MCF 10A (cell line): Measurements from ENCODE around the gene CLCNKA. TPM values are rescaled to one million over a fixed set of nuclear protein-coding genes. Genes with fewer than 3 reads are reported as not detected.
"Not testable (repeated sequence)": the region's sequence is repeated elsewhere in the genome, so short reads cannot be mapped to it uniquely, and the experiment has no call there.

Experiments used
- BruUV-seq: library from RNA; stranded (reverse); fragments of 400-500 nt; replicated peaks from 2 replicates; lab custom pipeline; 2021; lab: Mats Ljungman, UMichigan
- CTCF ChIA-PET: fragments of 300-600 bp; sonication (Branson Sonifier 250); formaldehyde crosslinking; extraction: SDS; loops from one replicate; lab custom pipeline; 2021; ENCODE audit warnings: antibody characterized with exemption, inconsistent platforms; lab: Yijun Ruan, JAX
- POLR2A ChIA-PET: fragments of 300-600, 350-650 bp; sonication (Branson Sonifier 250); formaldehyde crosslinking; extraction: SDS; loops from one replicate; lab custom pipeline; 2020; ENCODE audit warnings: antibody characterized with exemption, inconsistent platforms; lab: Yijun Ruan, JAX
- DNase-seq: peaks from one replicate; pipeline ENCODE4 v3.0.0-alpha.2; 2018; ENCODE audit not compliant: unreplicated experiment
- H3K27ac Mint-ChIP-seq: one replicate; pipeline ENCODE4 v1.8.0; 2022; ENCODE audit warnings: mild to moderate bottlenecking, low read depth, mixed read lengths; ENCODE audit not compliant: unreplicated experiment
- H3K27me3 Mint-ChIP-seq: one replicate; pipeline ENCODE4 v1.8.0; 2022; ENCODE audit warnings: mixed read lengths; ENCODE audit not compliant: insufficient read depth, unreplicated experiment
- H3K36me3 Mint-ChIP-seq: one replicate; pipeline ENCODE4 v1.8.0; 2022; ENCODE audit warnings: mild to moderate bottlenecking, moderate library complexity, mixed read lengths; ENCODE audit not compliant: insufficient read depth, unreplicated experiment
- H3K4me1 Mint-ChIP-seq: one replicate; pipeline ENCODE4 v1.8.0; 2022; ENCODE audit warnings: mixed read lengths; ENCODE audit not compliant: insufficient read depth, unreplicated experiment
- H3K4me3 Mint-ChIP-seq: one replicate; pipeline ENCODE4 v1.8.0; 2022; ENCODE audit warnings: mild to moderate bottlenecking, moderate library complexity, mixed read lengths; ENCODE audit not compliant: unreplicated experiment
- H3K9me3 Mint-ChIP-seq: one replicate; pipeline ENCODE4 v1.8.0; 2022; ENCODE audit warnings: mixed read lengths; ENCODE audit not compliant: unreplicated experiment
- intact Hi-C: fragments of 100-400 bp; cut with micrococcal nuclease; formaldehyde crosslinking; loops from 2 replicates; pipeline ENCODE4 v1.14.1; 2022
- total RNA-seq: library from RNA; stranded (reverse); gene quantifications from 2 replicates; pipeline ENCODE4 v1.2.3, GENCODE V29; 2022
- TF ChIP-seq, protein P1 (sequence below): fragments of 200-600 bp; IDR thresholded peaks from one replicate; pipeline ENCODE4 v1.8.0; 2022; ENCODE audit warnings: antibody characterized with exemption, mild to moderate bottlenecking; ENCODE audit not compliant: unreplicated experiment

The CLCNKA gene
- total RNA-seq, 1 experiment from 2014 or later = not detected

DNA sequence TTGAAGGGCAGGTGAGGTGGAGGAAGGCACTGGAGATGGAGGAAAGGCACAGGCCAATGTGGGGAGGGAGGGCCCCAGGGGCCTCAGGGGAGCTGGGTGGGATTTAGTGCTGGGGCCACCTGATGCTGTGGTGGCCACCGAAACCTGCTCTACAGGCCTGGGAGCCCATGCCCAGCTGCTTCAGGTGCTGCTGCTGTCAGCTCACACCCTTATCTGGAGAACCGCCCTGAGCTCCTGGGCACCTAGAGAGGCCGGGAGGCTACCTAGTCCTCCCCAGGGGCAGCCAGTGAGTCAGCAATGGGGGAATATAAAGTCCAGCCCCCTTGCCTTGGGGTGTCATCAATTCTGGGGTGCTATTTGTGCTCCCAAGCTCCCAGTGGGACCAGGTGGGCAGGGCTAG lies 39.4 kb downstream of the CLCNKA start:
- TF ChIP-seq, protein P1, sequence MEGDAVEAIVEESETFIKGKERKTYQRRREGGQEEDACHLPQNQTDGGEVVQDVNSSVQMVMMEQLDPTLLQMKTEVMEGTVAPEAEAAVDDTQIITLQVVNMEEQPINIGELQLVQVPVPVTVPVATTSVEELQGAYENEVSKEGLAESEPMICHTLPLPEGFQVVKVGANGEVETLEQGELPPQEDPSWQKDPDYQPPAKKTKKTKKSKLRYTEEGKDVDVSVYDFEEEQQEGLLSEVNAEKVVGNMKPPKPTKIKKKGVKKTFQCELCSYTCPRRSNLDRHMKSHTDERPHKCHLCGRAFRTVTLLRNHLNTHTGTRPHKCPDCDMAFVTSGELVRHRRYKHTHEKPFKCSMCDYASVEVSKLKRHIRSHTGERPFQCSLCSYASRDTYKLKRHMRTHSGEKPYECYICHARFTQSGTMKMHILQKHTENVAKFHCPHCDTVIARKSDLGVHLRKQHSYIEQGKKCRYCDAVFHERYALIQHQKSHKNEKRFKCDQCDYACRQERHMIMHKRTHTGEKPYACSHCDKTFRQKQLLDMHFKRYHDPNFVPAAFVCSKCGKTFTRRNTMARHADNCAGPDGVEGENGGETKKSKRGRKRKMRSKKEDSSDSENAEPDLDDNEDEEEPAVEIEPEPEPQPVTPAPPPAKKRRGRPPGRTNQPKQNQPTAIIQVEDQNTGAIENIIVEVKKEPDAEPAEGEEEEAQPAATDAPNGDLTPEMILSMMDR = no peak
- Mint-ChIP-seq H3K4me1 (no peaks in the 10 kb centered on the region), H3K27me3 (peaks cover 30% of the 10 kb centered on the region), H3K9me3 (no peaks in the 10 kb centered on the region), H3K27ac (no peak overlapping the region), H3K36me3 (no peaks in the 10 kb centered on the region), H3K4me3 (no peak overlapping the region)
- CTCF ChIA-PET = interaction anchor here (0.6 to 1.0 kb wide), 3 partner anchors 12 to 139 kb away, joined by 3 to 4 read pairs (median 3); partner anchors contain the start of gene FAM131C
- no TSS peak for BruUV-seq
- POLR2A ChIA-PET = interaction anchor here (0.6 kb wide), 1 partner anchor 248 kb away, joined by 3 read pairs; no protein-coding TSS in a partner anchor
- no peak for DNase-seq
- intact Hi-C loops = no loop called here

DNA sequence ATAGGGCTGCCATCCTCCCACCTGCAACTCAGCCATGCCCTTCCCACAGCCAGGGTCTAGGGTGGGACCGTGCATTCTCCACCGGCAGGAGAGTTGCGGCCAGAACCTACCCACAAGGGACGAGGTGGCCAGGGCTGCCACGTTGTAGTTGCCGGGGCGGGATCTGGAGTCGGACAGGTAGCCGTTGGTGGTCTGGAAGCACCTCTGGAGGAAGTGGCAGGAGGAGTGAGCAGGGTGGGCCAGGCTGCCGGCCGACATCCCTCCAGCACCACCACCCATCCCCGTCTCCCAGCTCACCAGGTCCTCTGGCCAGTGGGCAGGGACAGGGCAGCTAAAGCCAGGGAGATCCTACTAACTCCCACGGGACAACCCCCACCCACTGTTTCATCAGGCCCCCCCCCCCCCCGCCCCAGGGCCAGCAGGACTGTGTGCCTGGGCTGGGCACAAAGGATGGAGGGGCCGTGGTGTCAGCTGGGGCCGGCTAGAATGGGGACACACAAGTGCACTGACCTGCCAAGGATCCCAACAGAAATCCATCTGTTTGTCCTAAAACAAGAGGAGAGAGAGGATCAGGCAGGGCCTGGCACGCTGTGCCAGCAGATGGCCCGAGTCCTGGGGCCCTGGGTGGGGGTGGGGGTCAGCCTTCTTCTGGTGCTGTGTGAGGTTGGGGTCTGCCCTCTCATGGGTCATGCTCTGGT lies 40.3 kb downstream of the CLCNKA start:
- intact Hi-C loops, H3K4me3 Mint-ChIP-seq, H3K9me3 Mint-ChIP-seq, H3K4me1 Mint-ChIP-seq, POLR2A ChIA-PET, H3K36me3 Mint-ChIP-seq, DNase-seq, H3K27ac Mint-ChIP-seq, BruUV-seq: not testable (repeated sequence)
- H3K27me3 Mint-ChIP-seq = peaks cover 30% of the 10 kb centered on the region
- CTCF ChIA-PET = interaction anchor here (0.6 to 1.0 kb wide), 2 partner anchors 11 to 140 kb away, joined by 3 read pairs; partner anchors contain the start of gene FAM131C

DNA sequence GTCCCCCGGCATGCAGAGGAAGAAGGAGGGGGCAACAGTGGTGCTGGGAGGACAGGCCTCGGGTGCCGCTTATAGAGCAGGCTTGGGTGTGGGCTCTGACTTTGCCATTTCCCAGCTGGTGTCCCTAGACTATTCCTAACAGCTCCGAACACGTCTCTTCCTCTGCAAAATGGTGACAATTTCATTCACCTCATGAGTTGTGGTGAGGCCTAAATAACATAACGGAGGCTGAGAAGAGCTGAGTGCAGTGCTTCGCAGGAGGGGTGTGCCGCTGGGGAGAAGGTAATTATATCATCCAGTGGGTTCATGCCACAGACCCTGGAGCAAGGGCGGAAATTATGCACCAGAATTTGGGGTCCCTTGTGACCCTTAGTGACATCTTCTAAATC lies 40.8 kb downstream of the CLCNKA start:
- POLR2A ChIA-PET, H3K4me3 Mint-ChIP-seq: not testable (repeated sequence)

DNA sequence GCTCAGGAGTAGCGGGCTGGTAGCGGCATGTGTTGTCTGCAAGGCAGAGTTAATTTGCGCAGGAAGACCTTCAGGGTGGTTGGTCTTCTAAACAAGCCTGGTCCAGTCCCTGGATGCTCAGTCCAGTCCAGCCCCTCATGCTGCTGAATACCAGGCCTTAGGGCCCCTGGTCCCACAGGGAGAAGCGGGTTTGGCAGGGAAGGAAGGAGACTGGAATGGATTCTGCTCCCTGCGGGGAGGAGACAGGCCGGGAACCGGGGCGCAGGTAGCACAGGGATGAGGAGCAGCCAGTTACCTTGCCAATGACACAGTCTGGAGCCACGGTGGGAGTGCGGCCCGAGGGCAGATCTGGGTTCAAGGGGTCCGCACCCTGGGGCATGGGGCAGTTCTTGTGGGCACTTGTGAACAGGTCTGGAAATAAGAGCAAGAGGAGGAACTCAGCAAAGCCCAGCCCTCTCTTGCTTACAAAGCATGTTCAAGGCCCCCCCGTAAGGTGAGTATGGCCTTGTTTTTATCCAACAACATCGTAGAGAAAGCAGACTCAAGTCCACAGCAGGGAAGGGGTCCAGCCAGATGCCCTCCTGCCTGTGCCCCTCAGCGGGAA lies 41.5 kb downstream of the CLCNKA start:
- peaks cover 6% of the 10 kb centered on the region for H3K4me1 Mint-ChIP-seq
- H3K36me3 Mint-ChIP-seq = no peaks in the 10 kb centered on the region
- H3K27ac Mint-ChIP-seq = no peak overlapping the region
- ChIA-PET CTCF (no interaction called here), POLR2A (no interaction called here)
- DNase-seq = no peak
- TF ChIP-seq, protein P1 = no peak
- peaks cover 30% of the 10 kb centered on the region for H3K27me3 Mint-ChIP-seq
- no peak overlapping the region for H3K4me3 Mint-ChIP-seq
- H3K9me3 Mint-ChIP-seq = no peaks in the 10 kb centered on the region
- intact Hi-C loops = no loop called here
- no TSS peak for BruUV-seq

More for the DNA sequence above, 40.8 kb downstream of the CLCNKA start:
- intact Hi-C loops, H3K9me3 Mint-ChIP-seq, H3K4me1 Mint-ChIP-seq, H3K27ac Mint-ChIP-seq, H3K36me3 Mint-ChIP-seq, DNase-seq, BruUV-seq, CTCF ChIA-PET: not testable (repeated sequence)
- H3K27me3 Mint-ChIP-seq = peaks cover 30% of the 10 kb centered on the region

DNA sequence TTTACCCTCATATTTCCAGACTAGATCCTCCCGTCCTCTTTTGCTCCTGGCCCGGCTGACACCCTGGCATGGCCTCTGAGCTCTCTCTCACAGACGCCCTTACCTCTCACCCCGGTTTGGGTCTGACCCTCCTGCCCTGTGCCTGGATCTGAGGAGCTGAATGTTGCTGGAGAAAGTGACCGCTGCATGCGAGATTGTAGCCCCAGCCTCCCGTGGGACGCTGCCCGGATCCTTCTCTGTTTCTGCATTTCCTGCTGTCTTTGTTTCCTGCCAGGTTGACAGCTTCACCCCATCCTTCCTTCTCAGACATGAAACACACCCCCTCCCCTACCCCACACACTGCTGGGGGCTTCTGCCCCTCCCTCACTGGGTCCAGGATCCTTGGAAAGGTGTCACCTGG lies 42.1 kb downstream of the CLCNKA start:
- no peaks in the 10 kb centered on the region for H3K9me3 Mint-ChIP-seq
- ChIA-PET CTCF (interaction anchor here (1.3 to 1.5 kb wide), 2 partner anchors 7 to 9 kb away, joined by 3 to 4 read pairs; no protein-coding TSS in a partner anchor), POLR2A (no interaction called here)
- BruUV-seq = no TSS peak
- no peak overlapping the region for H3K27ac Mint-ChIP-seq
- no peaks in the 10 kb centered on the region for H3K36me3 Mint-ChIP-seq
- TF ChIP-seq, protein P1 = no peak
- intact Hi-C loops = no loop called here
- no peak overlapping the region for H3K4me3 Mint-ChIP-seq
- no peak for DNase-seq
- peaks cover 6% of the 10 kb centered on the region for H3K4me1 Mint-ChIP-seq
- H3K27me3 Mint-ChIP-seq = peaks cover 30% of the 10 kb centered on the region
